Choroid plexus epithelial cell (primary cell): ENCODE data around the gene FBXL13.

Experiments used
- DNase-seq: peaks from one replicate; pipeline ENCODE4 v3.0.0-alpha.2; 2010; ENCODE audit warnings: low read depth
- H3K4me3 ChIP-seq: 2 replicates; pipeline ENCODE4 v1.5.1; 2011; ENCODE audit warnings: low read depth, mild to moderate bottlenecking, control low read depth, low read length, moderate library complexity
- TF ChIP-seq, protein P1 (sequence below): conservative IDR thresholded peaks from 2 replicates; pipeline ENCODE4 v1.5.1; 2011; ENCODE audit warnings: low read depth, mild to moderate bottlenecking, control low read depth, inconsistent platforms, low read length, moderate library complexity

The FBXL13 gene

DNA sequence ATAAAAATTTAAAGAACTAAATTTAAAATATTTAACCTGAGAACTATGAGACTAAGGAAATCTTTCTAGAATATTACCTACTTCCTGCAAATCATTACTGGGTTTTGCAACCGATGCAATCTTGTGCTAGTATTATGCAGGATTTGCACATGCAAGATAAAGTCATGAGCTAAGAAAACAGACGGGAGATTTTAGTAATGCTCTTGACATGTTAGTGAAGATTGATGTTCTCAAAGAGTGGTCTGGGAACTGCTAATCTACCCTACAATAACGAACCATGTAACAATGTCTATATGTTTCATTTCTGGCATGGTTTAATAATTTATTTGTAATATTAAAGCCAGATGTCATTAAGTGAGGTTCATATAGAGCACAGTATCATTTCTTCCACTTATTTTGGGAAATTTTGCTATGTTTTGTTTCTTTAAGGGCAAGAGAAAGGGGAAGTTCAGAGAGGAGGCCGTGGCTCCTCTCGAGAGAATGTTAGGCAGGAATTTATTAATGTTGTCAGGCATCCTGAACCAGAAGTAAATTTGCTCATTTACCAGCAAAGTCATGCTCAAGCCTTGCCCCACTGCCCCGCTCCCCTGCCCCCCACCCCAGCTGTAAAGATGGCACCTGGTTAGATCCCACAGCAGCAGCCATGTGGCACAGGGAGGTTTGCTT lies 139.0 kb downstream of the FBXL13 start:
- no peak overlapping the region for H3K4me3 ChIP-seq
- TF ChIP-seq, protein P1, sequence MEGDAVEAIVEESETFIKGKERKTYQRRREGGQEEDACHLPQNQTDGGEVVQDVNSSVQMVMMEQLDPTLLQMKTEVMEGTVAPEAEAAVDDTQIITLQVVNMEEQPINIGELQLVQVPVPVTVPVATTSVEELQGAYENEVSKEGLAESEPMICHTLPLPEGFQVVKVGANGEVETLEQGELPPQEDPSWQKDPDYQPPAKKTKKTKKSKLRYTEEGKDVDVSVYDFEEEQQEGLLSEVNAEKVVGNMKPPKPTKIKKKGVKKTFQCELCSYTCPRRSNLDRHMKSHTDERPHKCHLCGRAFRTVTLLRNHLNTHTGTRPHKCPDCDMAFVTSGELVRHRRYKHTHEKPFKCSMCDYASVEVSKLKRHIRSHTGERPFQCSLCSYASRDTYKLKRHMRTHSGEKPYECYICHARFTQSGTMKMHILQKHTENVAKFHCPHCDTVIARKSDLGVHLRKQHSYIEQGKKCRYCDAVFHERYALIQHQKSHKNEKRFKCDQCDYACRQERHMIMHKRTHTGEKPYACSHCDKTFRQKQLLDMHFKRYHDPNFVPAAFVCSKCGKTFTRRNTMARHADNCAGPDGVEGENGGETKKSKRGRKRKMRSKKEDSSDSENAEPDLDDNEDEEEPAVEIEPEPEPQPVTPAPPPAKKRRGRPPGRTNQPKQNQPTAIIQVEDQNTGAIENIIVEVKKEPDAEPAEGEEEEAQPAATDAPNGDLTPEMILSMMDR: no peak
- peak; percentile 65 for DNase-seq

DNA sequence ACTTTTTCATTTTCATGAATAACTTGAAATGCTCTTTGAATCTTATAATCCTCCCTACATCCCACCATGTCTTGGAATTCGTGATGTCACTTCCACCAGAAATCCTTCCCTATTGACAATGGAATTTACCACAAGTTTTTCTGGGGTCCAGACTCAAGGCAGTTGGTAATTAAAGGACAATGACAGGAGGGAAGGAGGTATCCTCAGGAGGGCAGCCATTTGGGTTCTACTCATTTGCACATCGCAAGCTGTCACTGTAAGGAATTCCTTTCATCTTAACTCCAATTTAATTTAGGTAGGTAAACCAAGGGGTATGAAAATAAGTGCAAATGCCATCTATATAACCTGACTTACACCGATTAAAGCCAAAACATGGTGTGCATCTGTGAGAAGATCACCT lies 139.9 kb downstream of the FBXL13 start:
- no peak for DNase-seq
- no peak overlapping the region for H3K4me3 ChIP-seq
- TF ChIP-seq, protein P1: no peak

DNA sequence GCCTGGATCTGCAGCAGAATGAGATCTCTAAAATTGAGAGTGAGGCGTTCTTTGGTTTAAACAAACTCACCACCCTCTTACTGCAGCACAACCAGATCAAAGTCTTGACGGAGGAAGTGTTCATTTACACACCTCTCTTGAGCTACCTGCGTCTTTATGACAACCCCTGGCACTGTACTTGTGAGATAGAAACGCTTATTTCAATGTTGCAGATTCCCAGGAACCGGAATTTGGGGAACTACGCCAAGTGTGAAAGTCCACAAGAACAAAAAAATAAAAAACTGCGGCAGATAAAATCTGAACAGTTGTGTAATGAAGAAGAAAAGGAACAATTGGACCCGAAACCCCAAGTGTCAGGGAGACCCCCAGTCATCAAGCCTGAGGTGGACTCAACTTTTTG lies 140.4 kb downstream of the FBXL13 start:
- no peak for DNase-seq
- H3K4me3 ChIP-seq: no peak overlapping the region
- TF ChIP-seq, protein P1: no peak

DNA sequence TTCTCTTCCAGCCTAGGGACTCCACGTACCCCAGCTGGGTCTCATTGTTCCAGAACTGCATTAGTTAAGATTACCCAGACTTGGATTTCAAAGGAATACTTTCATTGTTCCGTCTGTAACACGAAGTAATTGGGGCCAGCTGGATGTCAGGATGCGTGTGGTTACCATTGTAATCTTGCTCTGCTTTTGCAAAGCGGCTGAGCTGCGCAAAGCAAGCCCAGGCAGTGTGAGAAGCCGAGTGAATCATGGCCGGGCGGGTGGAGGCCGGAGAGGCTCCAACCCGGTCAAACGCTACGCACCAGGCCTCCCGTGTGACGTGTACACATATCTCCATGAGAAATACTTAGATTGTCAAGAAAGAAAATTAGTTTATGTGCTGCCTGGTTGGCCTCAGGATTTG lies 140.8 kb downstream of the FBXL13 start:
- no peak overlapping the region for H3K4me3 ChIP-seq
- peak; percentile 97 for DNase-seq
- TF ChIP-seq, protein P1: no peak

DNA sequence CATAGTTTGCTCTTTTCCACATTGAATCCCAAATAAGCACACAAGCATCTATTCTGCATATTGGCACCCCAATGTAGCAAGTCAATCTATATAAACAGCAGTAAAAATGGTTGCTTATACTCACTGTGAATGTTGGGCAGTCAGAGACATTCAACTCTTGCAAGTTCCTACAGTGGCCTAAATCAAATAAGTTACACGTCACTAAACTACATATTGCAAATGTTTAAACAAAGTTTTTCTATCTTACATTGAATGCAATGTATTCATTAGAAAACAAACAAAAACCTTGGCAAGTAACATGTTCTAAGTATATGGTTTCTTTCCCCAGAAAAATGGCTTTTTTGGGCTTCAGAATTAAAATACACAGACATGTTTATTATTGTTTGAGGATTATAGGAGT lies 142.8 kb downstream of the FBXL13 start:
- DNase-seq: no peak
- no peak overlapping the region for H3K4me3 ChIP-seq
- TF ChIP-seq, protein P1: no peak

DNA sequence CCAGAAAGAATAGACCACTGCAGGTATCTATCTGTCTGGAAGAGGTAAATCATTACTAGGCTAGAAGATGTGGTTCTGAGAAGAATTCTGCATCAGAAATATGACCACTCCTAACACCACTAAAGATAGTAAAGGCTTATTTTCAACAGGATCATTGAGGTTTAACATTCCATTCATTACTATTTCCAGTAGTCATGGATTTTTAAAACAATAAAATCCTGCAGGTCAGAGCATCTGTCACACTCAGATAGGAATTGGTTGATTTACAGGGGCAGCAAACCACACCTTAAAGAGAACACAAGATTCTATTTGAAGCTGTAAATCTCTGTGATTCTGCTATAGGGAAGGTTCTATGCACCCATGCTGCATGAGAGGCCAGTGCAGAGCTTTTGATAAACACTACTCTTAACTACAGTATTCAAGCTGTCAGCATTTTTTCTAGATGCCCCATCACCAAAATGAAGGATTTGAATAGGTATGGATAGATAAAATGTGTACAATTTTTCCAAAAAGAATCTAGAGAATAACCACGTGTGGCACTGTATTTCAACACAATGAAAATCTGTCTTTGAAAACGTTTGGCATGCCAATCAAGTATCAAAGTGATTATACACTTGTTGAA lies 147.2 kb downstream of the FBXL13 start:
- TF ChIP-seq, protein P1: no peak
- no peak for DNase-seq
- H3K4me3 ChIP-seq: no peak overlapping the region

DNA sequence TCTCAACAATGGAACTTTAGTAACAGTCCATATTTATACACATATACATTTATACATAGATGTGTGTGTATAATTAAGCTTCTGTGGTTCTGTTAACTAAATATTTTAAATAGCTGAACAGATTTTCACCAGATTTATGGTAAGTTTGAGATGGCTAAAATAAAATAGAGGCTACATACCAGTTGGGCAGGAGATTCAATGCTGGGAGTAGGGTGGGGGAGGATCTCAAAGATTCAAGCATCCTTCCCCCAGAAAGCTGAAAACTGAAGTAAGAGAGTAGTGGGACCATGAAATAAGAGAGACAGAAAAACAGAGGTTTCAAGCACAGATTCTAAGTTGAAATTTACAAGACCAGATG lies 147.8 kb downstream of the FBXL13 start:
- TF ChIP-seq, protein P1: no peak
- DNase-seq: no peak
- no peak overlapping the region for H3K4me3 ChIP-seq
